Superior temporal gyrus (tissue), 1 donor: ENCODE data around the gene MCRIP1.

ENCODE experiments used
- DNase-seq: peaks from one replicate; pipeline ENCODE4 v3.0.0-alpha.2; 2016; ENCODE audit errors: extremely low spot score

The MCRIP1 gene

DNA sequence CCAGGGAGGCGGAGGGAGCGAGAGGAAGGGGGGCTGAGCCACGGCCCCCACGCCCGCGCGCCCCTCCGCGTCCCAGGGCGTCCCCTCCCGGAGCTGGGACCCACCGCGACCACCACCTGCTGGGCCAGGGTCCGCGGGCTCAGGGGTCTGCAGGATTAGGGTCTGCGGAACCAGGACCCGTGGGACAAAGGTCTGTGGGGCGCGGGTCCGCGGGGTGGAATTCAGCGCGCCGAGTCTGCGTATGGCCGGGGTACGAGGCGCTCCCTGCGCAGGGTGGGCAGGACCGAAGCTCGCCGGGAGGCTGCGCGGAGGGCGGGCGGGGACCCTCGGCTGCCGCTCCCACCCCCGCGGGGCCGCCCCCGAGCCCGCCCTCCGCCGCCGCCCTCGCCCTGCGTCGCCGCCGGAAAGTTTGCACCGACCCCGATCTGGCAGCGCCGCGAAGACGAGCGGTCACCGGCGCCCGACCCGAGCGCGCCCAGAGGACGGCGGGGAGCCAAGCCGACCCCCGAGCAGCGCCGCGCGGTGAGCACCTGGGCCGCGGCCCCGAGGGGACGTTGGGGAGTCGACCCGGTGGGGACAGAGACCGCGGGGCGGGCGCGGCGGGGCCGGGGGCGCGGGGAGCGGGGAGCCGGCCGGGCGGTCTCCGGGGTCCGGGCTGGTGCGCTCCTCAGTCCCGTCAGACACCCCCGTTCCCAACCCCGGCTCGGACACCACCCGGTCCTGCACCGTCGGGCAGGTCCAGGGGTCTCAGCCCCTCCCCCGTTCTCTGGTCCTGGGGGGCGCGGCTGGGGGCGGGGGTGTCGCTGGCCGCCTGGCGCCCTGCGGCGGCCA, 29.1 kb downstream of the MCRIP1 start, which contains the start of gene GCGR:
Gene GCGR, plus strand, starts transcription at position 423 of the 831 bp plus-strand sequence. CDS start 4,869 bp downstream, outside the sequence.
- DNase-seq: no peak

DNA sequence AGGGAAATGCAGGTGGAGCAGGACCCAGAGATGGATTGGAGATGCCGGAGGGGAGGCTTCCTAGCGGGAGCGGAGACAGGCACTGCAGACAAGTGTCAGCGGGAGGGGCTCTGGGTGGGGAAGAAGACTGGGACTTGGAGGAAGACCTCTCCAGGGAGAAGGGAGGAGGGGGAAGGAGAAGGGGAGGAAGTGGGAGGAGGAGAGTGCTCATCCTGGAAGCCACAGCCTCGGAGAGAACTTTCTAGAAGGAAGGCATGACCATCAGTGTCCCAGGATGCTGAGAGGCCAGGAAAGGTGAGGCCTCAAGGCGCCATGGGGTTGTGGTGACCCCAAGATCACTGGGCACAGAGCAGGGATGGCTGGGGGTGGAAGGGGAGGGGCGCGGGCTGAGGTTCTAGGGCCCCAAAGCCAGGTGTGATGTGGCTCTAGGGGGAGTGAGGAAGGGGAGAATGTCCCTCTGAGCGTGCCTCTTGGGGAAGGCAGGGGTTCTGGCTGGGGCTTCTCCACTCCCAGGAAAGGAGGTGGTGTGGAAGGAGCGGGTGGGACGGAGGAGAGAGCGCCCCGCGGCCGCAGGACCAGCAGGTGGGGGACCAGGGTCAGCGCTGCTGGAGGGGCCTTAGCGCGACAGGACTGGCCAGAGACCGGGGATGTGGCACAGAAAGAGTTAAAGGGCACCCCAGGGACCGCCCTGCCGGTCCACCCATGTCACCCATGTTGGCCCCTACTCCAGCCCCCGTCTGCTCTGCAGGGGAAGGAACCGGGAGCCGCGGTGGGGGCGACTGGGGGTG, 30.0 kb downstream of the MCRIP1 start:
- no peak for DNase-seq

DNA sequence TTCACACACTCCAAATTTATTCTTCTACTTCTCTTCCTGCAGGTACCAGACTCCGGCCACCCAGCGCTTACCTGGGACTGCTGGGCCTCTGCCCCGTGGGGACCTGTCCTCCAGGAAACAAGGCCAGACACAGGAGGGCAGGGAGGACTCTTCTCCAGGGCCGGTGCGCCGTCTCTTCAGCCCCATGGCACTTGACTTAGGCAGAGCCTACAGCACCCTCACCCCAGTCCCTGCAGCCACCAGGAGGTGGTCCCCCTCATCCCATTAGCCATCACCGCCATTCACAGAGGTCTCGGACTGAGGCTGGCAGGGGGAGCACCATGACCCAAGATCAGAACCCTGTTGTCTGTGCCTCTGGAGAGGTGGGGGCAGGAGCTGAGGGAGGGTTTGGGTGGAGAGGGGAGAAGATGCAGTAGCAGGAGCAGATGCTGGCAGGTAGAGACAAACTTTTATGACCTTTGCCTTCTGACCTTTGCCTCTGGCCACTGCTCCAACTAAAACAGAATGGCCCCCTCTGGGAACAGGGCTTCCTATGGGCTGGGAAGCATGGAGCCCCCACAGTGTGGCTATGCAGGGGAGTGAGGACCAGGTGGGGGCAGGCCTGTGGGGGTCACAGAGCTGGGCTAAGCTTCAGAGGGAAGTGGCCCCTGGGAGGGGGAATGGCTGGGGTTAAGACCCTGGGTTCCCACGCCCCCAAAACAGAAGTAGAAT, 30.9 kb downstream of the MCRIP1 start:
- DNase-seq: no peak

DNA sequence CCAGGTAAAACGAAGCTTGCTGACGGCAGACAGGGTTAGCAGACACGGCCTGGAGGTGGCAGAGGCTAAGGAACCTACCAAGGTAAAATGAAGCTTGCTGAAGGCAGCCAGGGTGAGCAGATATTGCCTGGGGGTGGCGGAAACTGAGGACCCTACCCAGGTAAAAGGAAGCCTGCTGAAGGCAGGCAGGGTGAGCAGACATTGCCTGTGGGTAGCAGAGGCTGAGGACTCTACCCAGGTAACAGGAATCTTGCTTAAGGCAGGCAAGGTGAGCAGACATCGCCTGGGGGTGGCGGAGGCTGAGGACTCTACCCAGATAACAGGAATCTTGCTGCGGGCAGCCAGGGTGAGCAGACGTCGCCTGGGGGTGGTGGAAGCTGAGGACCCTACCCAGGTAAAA, 31.8 kb downstream of the MCRIP1 start:
- no peak for DNase-seq

DNA sequence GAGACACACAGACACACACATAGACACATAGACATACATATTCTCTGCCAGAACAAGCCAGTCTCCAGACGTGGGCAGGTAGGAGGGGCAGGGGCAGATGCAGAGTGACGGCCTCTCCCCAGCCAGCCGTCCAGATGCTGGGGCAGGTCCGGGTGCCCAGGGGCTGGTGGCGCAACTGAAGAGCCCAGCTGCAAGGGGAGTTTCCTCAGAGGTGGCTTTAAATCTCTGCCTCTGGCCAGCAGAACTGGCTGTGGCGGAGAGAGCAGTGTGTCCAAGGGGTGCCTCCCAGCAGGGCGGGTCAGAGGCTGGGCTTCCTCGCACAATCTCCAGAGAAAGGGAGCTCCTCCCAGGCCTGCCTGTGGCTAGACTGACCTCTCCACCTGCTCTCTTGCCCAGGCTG, 38.6 kb downstream of the MCRIP1 start:
- DNase-seq: no peak

DNA sequence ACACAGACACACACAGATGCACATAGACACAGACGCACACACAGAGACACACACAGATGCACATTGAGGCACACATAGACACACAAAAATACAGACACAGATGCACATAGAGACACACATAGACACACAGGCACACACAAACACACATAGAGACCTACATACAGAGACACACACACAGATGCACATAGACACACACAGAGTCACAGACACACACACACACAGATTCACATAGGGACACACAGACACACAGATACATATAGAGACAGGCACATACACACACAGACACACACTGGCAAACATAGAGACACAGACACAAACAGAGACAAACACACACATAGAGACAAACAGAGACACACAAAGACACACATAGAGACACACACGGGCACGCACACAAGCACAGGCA, 39.0 kb downstream of the MCRIP1 start:
- no peak for DNase-seq

DNA sequence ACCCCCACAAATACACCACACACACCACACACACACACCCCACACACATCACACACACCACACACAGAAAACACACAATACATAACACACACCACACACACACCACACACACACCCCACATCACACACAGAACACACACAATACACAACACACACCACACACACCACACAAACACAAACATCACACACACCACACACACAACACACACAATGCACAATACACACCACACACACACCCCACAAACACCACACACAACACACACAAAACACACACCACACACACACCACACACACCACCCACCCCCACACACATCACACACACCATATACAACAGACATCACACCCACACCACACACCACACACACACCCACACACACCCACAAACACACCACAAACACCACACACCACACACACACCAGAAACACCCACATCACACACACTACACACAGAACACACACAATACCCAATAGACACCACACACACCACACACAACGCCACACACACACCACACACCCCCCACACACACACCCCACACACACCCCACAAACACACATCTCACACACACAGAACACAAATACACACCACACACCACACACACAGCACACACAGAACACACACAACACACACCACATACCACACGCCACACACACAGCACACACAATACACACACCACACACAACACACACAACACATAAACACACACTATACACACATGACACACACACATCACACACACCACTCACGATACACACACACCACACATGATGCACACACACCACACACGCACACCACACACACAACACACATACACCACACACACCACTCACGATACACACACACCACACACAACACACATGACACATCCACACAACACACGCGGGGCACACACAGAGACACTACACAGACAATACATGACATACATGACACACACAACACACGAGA, 40.1 kb downstream of the MCRIP1 start:
- no peak for DNase-seq
